Stimulated activated CD4-positive, alpha-beta T cell treated with anti-CD3 and anti-CD28 coated beads, Interleukin-4, amount 100 ng/mL, for 1 hour (primary cell): ENCODE results near the gene KRT84.
"Not testable (repeated sequence)": the region's sequence is repeated elsewhere in the genome, so short reads cannot be mapped to it uniquely, and the experiment has no call there.

Experiments used
- DNase-seq: peaks from one replicate; pipeline ENCODE4 v3.0.0-alpha.2; 2020

Gene KRT84

DNA sequence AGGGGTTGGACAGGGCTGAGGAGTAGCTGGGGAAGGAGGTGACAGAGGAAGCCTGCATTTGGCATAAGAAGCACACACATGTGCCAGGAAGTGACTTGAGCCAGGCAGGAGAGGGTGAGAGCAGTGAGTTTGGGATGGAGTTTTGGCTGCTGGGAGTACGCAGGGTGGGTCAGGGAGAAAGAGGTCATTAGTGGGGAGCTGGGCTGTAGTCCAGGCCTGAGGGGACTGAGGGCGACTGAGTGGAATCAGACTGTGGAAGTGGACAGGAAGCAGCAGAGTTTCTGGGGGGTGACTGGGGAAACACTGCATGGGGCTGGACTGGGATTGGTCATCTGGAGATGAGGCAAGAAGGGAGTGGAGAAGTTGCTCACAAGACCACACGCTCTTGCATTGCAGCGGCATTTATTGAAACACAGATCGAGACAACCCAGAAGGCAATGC lies 25.8 kb downstream of the KRT84 start:
- DNase-seq, result no peak

DNA sequence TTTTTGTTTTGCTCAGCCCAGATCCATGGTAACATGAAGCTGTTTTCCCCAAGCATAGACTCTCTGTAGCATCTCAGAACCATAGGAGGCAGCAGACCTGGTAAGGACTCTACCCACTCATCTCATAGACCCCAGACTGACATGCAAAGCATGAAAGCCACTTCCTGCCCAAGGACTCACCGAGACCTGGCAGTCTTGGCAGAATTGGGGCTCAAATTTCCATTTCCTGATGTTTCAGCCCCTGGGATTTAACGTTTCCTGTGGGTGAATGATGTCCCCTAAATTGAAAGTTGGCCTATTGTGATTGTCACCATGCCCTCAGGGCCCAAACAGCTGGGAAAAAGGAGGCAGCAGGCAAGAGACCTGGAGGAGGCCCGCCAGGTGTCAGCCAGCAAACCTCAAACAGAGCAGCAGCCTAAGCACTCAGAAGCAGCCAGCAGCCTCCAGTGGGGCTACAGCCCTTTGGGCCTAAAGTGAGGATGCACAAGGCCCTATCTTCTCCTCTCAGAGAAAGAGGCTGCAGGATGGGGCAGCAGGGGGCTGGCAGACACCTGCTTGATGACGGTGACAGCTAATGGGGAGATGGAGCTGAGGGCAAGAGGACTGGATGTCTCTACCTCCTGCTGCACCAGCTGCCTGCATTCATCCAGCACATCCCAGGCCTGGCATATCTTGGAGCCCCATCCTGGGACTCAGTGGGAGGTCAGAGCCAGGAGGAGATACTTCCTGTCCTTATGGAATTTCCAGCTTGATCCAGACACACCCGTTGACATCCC lies 26.7 kb downstream of the KRT84 start:
- DNase-seq, result no peak

GRCh38 chr12:52356762-52357580 lies 28.5 kb downstream of the KRT84 start:
- DNase-seq, result no peak

DNA sequence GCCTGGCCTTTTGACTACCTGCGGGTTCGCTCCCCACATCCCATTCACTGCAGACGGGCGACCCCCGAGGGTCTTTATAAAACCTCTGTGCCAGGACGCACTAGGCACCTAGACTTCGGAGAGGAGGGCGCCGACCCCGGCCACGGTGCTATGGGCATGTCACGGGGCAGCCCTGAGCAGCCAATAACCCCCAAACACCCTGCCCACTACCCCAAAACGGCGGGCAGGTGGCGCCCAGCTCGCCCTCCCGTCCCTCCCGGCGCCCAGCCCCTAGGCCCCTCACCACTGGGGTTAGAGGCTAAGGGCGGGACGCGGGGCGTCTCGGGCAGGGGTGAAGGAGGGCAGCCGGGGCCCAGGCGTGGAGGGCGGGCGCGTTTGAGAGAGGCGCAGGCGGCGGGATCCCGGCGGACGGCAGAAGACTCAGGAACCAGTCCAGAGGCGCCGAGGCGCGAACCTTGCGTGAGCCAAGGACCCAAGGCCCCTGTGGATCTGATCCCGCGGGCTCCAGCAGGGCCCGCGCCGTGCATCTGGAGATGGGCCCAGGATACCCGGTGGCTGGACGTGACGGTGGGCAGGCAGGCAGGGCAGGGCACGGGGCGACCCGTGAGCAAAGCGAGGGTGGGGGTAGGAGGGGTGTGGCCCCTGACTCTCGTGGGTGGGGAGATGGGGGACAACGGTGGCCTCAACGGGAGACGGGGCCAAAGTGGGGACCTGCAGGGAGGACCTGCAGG lies 29.3 kb downstream of the KRT84 start:
- no peak for DNase-seq

DNA sequence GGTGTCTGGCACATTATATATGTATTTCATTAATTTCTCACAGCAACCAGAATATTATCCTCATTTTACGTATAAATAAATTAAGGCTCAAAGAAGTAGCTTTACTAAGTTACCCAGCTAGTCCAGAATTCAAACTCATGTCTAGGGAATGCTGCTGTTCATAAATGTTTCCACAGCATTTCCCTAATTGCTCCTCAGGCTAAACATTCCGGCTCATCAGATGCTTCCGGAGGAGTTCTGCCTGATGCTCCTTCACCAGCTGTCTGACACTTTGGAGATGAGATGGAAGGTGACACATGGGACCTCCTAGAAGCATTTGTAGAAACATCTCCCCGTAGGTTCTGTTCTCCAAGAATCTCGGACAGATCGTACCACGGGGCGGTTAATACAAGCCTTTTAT lies 30.3 kb downstream of the KRT84 start:
- no peak for DNase-seq

DNA sequence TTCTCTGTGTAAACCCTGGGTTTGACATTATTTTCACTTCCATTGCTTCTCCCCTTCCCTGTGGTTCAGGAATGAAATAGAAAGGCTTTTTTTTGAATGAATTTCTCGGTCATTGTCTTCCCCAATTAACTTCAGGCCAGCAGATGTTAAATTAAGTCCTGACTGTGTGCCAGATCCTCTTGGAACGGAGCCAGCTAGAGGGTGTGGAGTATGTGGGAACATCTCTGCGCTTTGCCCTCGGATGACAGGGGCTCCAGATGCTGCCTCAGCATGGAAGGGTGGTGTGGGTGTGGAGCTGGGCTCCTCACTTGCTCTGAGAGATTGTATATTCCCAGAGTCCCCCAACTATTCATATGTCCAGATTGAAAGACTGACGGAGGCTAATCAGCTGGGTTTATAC lies 31.3 kb downstream of the KRT84 start:
- DNase-seq, result no peak

DNA sequence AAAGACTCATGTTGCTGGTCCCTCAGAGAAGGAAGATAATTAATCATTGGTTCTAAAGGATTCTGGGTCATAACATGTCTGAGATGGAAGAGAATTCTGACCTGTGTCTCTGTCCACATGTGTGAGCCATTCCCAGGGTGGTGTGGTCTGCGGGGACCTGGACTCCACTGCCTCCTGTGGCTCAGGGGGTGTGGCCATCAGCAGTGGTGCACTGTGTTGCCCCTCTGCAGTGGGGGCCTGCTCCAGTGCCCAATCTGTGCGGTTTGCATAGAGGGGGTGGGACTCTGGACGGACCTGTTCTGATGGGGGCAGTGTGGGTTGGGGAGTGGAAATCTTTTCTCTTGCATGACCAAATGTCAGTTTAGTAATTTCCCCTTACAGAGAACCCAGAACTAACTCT lies 31.7 kb downstream of the KRT84 start:
- DNase-seq, result no peak

GRCh38 chr12:52352951-52353350 lies 32.5 kb downstream of the KRT84 start:
- no peak for DNase-seq

GRCh38 chr12:52351196-52352059 lies 34.0 kb downstream of the KRT84 start:
- DNase-seq, result peak; percentile 10

GRCh38 chr12:52350786-52351185 lies 34.7 kb downstream of the KRT84 start:
- DNase-seq, result no peak

DNA sequence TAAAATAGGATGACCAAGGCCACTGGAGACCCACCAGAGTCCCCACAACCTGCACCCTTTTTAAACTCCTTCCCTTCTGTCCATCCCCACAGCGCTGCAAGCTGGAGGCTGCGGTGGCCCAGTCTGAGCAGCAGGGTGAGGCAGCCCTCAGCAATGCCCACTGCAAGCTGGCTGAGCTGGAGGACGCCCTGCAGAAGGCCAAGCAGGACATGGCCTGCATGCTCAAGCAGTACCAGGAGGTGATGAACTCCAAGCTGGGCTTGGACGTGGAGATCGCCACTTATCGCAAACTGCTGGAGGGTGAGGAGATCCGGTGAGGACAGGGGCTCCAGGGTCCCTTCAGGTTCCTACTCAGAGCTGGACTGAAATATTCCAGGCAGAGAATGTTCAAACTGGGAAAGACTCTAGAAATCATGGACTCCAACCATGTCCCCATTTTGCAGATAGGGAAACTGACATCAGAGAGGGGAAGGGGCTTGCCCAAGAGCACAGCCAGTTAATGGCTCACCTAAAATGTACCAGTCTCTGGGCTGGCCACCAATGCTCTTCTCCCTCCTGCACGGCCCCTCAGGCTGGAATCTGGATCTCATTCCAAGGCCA lies 35.3 kb downstream of the KRT84 start:
- no peak for DNase-seq

DNA sequence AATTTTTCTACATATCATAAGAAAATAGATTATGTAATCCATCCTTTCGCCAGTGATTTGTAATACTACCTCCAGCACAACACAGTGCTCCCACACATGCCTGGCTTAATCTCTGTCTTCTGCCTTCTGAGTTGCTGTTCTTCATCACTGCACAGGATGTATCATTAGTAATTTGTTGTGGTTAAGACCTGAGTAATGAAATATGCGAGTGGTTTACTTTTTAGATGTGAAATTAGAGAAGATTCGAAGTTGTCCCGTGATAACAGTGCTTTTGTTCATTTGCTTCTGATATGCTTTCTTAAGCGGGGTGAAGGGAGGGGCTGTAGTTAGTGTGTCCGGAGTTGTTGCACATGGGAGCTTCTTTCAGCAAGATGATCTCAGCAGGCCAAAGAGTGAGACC lies 36.3 kb downstream of the KRT84 start:
- no peak for DNase-seq

DNA sequence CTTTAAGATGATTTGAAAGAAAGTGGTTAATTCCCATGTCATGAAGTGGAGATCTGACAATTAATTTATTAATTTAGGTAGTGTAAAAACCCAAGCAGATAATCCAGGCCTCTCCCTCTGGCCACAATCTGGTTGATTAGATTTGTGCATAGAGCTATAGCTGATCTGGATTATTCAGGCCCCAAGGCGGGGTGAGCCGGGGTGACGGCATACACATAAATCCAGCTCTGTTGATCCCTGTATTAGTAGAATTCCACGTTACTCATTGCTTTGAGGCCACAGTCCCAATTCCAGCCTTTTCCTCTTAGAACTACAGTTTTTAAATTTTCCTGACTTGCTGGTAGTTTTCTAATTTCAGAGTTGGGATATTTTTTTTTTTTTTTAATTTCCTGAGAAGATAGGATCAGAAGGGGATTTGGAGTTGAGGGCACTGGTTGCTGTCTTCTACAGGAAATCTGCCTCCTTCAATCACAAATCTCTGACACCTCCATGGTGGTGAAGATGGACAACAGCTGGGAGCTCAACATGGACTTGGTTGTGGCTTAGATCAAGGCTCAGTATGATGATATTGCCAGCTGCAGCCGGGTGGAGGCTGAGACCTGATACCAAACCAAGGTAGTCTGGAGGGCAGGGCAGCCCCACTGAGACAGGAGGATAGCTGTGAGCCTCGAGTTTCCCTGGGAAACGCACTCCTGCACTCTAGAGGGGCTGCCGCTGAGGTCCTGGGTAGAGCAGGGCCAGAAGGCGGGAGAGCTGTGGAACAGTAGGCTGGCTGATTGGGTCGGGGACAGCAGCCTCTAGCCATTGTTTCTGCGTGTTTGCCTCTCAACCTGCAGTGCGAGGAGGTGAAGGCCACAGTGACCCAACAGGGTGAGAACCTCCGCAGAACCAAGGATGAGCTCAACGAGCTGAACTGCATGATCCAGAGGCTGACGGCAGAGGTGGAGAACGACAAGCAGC lies 37.6 kb downstream of the KRT84 start:
- no peak for DNase-seq

DNA sequence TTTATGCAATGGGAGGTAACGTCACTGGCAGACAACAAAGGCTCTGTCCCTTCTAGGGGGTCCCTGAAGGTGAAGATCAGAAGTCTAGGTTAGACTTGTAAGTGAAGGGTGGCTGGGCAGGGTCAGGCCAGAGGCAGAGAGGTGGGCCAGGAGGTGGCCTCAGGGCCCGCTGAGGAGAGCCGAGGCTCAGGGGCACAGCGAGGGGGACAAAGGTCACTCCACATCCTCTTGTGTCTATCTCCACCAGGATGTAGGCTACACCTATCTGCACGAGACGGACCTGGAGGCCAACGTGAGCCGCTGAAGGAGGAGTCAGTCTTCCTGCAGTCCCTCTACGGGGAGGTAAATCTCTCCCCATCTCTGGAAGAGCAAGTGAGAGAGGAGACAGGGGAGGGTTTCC lies 38.4 kb downstream of the KRT84 start:
- DNase-seq, result no peak

DNA sequence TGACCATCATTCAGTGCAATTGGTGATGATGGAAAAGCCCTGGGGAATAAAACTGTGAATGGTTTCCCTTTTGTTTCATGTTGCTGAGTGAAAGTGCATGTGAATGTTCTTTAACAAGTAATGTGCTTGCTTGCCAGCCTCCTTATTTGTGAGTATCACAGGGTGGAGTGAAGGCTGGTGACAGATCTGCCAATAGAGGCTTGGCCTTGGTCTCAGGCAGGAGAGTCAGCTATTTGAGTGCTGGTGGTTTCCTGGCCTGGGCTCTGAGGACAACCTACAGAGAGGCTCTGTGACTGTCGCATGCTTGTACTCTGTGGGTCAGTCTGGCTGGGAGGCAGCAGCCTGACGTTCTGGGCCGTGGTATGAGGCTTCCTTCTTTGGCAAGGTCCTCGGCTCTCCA lies 38.9 kb downstream of the KRT84 start:
- DNase-seq, result no peak

GRCh38 chr12:52345041-52345440 lies 40.4 kb downstream of the KRT84 start:
- DNase-seq, result not testable (repeated sequence)

GRCh38 chr12:52344111-52344510 lies 41.3 kb downstream of the KRT84 start:
- DNase-seq, result no peak

DNA sequence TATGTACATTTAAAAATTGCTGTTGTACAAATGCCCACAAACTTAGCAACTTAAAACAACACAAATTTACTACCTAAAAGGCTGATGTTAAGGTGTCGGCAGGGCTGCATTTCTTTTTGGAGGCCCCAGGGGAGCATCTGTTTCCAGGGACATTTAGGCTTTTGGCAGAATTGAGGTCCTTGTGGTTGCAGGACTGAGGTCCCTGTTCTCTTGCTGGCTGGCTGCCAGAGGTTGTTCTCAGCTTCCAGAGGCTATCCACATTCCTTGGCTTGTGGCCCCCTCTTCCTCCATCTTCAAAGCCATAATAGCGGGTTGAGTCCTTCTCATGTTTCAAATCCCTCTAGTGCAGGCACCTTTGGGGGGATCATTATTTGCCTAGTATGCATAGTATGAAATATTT lies 41.9 kb downstream of the KRT84 start:
- no peak for DNase-seq

DNA sequence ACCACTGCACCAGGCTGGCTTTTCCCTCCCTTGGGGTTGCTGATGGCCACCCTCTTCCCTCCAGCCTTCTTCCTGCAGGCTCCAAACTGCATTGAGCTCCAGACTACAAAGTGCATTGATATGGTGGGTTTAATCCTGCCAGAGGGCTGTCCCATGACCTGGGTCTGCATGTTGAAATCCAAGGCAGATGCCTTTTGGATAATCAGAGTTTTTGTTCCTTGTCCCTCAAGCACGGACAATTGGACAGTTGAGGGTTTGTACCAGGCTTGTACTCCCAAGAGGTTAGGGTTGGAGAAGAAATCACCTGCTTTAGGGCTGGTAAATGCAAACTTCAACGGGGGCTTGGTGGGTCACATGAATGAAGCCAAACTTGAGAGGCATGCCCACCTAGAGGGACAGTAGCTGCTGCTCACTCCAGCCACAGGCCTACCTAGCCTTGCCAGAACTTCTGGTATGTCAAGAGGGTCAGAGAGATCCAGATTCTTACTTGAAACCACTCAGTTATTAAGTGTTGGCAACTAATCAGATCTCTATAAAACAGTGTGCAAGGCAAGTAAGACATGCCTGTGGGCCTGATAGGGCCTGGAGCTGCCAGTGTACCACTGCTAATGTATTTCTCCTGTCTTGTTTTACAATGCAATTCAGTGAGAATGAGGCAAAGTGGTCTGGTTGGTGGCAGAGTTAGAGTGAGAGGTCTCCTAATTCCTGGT lies 42.5 kb downstream of the KRT84 start:
- DNase-seq, result no peak

DNA sequence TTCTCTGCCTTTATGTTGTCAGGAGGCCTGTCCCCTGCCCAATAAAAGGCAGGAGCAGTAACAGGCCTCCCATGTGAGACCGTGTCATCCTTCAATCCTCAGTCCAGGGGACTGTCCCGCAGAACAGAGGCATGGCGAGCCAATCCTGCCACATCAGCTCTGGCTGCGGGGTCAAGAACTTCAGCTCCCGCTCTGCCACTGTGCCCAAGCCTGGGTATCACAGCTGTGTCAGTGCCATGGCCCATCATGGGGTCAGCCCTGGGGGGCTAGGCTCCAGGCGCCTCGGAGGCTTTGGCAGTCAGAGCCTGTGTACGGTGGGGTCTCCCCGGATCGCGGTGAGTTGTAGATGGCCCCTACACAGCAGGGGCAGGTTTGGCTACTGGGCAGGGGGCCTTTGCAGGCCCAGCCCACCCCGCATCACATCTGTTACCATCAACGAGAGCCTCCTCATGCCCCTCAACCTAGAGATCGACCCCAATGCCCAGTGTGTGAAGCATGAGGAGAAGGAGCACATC lies 44.3 kb downstream of the KRT84 start:
- no peak for DNase-seq
